NCI-H748 treated with DMSO at 0.1 percent for 48 hours (cell line): Measurements from ENCODE around the gene AP2A2.

Experiments
- DNase-seq: peaks from one replicate; lab custom pipeline; 2025; lab: John Stamatoyannopoulos, UW

The AP2A2 gene

GRCh38 chr11:925496-926301 lies at the start of gene AP2A2:
AP2A2 (plus strand) TSS chr11:925870; CDS start chr11:926022, 152 bp downstream.
- DNase-seq: peak; percentile 49

DNA sequence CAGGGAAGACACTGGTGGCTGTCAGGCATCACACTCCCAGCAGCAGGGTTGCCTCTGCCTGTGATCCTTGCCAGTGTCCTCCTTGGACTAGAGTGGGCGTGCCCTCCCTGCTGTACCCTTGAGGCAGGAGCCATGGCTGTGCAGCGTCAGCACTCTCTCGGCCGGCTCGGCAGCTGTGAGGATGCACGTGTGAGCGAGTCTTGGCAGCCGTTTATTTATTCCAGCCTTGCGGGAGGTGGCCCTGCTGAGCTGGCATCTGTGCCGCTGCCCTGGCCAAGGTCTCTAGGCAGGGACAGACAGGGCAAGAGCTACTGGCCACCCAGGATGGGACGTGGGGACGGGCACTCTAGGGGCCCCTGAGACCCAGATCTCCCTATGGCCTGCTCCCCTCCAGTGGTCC lies 49.1 kb upstream of the AP2A2 start:
- DNase-seq: no peak

DNA sequence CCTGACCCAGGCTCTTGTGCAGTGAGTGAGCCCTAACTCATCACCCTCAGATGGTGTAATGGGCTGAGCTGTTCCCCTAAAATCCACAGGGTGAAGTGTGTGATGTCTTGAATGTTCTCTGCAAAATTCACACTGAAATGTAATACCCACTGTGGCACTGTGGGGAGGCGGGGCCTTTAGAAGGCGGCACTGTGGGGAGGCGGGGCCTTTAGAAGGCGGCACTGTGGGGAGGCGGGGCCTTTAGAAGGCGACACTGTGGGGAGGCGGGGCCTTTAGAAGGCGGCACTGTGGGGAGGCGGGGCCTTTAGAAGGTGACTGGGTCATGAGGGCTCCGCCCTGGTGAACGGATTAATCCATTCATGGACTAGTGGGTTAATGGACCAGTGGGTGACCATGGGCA lies 48.1 kb upstream of the AP2A2 start:
- no peak for DNase-seq

DNA sequence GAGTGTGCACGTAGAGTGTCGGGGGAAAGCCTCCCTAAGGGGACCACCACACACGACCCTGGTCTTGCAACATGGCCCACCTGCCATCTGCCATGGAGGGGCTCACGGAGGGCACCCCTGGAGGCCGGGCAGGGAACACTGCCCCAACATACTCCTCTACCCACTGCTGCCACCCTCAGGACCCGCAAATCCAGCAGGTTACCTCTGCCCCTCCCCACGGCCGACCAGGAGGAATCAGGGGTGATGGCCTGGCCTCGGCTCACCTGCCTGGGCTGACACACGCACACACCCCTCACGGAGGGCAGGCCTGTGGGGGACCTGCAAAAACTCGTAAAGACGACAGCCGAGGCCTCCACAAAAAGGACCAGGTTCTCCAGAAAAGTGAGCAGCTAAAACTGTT lies 45.2 kb upstream of the AP2A2 start:
- DNase-seq: no peak

DNA sequence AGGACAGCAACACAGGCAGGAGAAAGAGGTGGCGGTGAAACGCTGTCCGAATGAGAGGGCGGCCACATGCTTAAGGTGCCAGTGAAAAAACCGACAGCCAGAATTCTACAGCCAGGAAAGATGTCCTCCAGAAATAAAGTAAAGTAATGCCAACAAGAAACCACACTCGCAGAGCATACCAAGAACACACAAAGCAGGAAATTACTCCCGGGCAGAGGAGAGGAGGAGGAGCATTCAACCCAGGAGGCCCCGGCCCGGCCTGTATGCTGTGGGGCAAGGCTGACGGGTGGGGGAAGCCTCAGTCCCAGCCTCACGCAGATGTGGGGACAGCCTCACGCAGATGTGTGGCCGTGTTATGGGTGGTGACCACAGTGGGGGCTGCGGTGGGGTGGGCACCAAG lies 43.1 kb upstream of the AP2A2 start:
- no peak for DNase-seq

DNA sequence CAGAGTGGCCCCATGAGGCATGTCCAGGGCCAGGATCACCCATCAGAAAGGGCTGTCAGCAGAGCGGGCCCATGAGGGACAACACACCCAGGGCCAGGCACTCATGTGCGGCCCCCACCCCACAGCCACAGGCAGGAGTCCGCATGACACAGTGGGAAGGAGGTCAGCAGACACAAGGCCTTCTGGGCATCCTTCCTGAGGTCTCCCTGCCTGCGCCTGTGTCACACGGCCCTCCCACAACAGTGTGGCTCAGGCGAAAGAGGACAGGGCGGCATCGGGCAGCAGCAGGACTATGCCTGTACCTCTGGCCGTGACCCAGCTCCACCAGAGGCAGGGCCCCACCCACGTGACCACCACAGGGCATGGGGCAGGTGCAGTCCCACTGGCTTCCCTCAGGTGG lies 42.1 kb upstream of the AP2A2 start:
- DNase-seq: no peak

DNA sequence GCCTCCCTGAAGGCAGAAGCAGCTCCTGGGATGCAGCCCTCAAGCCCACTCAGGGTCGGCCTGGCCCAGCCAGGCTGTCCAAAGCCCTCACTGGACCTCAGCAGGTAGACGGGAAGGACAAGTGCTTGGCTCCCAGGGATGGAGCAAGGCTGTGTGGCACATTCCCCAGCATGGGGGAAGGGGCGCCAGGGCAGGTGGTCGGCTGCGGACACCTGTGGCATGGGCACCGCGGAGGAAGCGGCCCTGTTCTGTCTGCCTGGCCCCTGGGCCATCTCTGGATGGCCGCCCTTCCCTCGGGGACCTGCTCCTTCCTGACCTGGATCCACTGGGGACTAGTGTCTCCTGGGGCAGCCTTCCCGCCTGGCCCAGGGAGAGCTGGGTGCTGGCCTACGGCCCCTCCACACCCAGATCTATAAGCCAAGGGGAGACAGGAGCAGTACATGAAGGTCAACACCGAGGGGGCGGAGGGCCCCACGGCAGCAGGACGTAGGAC lies 41.0 kb upstream of the AP2A2 start:
- DNase-seq: no peak

GRCh38 chr11:886568-886967 lies 39.1 kb upstream of the AP2A2 start:
- no peak for DNase-seq

- no peak for DNase-seq
These were observed 38.1 kb upstream of the AP2A2 start for GRCh38 chr11:887589-887988.

- no peak for DNase-seq
These were observed 37.1 kb upstream of the AP2A2 start for GRCh38 chr11:888310-889212.

DNA sequence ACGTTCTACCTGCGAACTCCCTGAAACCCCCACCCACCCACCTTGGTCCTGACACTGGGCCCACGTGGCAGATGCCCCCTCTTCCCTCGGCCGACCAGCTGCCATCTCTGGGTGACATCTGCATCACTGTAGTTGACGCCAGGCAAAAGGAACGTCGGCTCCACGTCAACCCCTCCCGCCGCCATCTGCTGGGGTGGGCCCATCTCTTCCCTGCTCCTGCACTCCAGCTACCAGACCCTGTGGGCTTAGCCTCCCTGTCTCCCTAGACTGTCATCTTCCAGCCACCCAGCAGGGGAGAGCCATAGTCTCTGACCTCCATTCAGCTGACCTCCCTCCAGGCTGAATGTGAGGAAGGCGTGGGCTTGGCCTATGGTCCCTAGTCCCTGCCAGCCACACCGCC lies 36.4 kb upstream of the AP2A2 start:
- DNase-seq: no peak

- DNase-seq: no peak
These were observed 35.8 kb upstream of the AP2A2 start for GRCh38 chr11:889687-890475.

DNA sequence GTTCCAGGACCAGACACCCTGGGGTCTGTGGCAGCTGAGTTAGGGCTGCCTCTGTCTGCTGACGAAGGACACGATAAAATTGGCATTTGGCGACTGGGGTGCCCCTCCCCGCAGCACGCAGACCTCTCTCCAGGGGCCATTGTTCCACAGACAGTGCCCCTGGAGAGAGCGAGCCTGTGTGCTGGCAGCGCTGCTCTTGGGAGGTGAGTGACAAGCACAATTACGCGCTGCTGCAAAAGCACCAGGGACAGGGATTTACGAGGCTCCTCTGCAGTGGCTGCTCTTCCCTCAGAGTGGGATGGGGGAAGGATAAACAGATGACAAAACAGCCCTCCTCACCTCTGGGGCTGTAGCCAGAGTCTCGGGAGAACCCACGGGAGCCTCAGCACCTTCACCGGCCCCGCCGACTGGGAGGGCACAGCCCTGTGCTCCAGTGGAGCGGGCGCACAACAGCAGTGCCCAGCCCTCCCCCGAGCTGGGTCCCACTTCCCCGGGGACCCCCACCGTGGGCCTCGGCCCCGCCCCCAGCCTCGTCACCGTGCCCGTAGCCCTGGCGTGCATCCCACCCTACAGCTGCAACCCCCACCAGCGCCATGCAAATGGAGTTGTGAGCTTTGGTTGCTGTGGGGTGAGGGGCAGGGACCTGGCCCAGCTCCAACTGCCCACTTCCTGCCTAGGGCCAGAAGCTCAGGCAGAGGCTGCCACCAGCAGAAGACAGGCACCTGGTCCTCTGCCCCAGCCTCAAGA lies 34.7 kb upstream of the AP2A2 start:
- DNase-seq: no peak

- DNase-seq: no peak
These were observed 32.5 kb upstream of the AP2A2 start for GRCh38 chr11:893008-893654.

GRCh38 chr11:894575-895201 lies 31.0 kb upstream of the AP2A2 start:
- no peak for DNase-seq

- DNase-seq: no peak
These were observed 30.1 kb upstream of the AP2A2 start for GRCh38 chr11:895331-896110.

DNA sequence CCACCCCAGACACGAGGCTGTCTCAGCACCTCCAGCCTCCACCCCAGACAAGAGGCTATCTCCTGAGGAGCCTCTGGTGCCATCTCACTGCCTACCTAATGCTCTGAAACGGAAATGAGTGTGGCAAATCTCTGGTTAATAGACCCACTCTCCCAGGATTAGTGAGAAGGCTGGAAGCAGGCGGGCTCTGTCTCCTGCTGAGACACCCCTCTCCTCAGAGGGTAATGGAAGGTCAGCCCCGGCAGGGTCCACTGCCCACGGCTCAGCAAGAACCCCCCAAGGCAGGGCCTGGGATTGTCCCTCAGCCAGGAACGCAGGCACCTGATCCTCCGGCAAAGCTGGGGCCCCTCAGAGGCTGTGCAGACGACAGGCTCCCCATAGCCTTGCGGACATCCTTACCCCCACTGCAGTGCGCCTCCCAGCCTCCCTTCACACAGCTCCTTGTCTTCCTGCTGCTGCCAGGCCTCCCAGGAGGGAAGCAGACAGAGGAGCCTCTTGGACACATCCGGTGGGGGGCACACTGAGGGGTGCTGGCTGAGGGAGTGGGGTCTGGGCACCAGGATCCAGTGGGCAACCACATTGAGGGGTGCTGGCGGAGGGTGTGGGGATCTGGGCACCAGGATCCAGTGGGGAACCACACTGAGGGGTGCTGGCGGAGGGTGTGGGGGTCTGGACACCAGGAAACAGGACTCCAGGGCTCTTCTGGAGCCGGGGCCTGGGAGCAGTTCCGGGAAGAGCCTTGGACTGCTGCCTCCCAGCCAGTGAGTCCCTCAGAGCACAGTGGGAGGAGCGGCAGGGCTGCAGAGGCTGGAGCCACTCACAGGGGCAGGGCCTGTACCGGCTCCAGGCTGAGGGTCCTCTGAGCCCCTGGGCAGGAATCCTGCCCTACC lies 28.2 kb upstream of the AP2A2 start:
- DNase-seq: no peak

GRCh38 chr11:898143-898511 lies 27.5 kb upstream of the AP2A2 start:
- no peak for DNase-seq
